ENCODE results near the gene ALAD.

ALAD gene

DNA sequence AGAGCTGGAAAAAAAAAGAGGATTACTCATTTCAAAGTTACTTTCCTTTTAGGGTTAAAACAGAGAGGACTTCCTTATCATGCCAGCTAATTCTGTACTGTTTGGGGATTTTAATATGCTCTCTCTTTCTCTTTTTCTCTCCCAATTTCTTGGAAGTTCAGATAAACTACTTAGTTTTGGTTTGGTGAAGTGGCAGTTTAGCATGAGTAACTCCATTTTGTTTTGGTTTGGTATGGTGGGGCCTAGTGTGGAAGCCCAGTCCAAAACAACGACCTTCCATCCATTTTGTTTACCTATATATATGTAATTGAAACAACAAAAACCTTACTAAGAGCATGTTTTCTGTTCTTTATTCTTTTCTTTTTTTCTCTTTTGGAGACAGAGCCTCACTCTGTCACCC, 55.4 kb downstream of the ALAD start:
- DNase-seq (ENCODE audit: low read depth) = no peak

DNA sequence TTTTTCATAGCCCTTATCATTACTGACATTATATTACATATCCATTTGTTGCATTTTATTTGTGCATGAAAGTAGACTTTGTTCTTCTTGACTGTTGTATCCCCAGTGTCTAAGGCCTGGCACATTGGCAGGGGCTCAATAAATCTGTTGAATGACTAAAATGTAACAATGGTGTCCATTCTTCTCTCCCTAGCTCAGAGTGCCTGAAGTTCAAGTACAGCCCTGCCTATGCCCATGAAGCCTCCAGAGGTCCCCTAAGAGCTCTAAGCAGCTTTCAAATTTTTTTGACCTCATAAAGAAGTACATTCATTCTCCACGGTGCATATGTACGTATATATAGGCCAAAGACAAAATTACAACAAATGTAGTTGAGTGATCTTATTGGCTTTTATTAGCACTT, 55.9 kb downstream of the ALAD start:
- no peak for DNase-seq (ENCODE audit: low read depth)

DNA sequence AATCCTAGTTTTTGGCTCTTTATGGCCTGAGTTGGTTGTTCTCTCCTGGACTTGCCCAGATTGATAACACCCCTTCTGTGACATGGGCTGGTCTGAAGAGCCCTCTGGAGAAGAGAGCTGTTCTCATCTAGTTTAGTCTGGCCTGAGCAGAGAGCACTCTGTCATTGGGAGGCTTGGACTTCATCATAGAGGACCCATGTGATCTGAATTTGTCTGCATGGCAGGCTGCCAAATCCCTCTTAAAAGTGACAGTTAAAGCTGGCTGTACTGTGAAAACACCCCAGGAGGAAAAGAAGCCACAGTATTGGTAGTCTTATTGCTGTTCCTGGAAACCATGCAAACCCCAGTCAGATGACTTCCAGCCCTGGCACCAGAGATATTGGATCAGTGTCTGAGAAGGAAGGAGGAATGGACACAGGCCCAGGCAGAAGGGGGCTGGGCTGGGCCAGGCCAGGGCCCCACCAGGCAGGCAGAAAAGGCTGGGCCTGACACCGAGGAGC, 57.3 kb downstream of the ALAD start:
- no peak for DNase-seq (ENCODE audit: low read depth)

GRCh38 chr9:113341712-113342410, 59.2 kb downstream of the ALAD start:
- no peak for DNase-seq (ENCODE audit: low read depth)

DNA sequence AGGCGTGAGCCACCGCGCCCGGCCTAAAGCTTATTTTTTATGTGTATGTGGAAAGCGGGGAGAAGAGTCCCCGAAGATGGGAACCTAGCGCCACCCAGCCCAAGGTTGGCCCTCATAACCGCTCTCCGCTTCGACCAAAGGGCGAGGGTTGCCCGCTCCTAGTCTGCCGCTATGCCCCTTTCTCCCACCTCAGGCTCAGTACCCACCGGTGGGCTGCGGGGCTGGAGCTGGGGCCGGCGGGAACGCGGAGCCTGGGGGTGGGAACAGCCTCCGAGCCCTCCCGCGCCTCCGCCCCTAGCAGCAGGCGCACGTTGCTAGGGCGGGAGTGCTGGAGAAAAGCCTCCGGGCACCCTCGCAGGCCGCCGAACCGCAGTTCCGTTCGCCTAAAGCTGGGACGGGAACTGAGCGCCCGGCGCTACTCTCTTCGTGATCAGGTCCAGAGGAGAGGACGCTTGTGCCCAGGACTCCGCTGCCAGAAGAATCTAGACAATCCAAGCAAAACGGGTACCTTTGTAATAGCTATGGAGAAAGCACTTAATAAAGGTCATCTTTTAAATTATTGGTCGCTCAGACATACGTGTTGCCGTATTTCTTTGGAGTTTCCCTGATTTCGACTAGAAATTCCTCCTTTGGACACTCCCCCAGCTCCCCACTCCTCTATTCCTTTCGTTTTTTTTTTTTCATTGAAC, 60.9 kb downstream of the ALAD start, which contains the start of gene WDR31:
Gene WDR31 (minus strand): TSS at position 265 of the 689 bp plus-strand sequence. CDS start 8,253 bp downstream, outside the sequence.
- peak; percentile 74 for DNase-seq (ENCODE audit: low read depth)

DNA sequence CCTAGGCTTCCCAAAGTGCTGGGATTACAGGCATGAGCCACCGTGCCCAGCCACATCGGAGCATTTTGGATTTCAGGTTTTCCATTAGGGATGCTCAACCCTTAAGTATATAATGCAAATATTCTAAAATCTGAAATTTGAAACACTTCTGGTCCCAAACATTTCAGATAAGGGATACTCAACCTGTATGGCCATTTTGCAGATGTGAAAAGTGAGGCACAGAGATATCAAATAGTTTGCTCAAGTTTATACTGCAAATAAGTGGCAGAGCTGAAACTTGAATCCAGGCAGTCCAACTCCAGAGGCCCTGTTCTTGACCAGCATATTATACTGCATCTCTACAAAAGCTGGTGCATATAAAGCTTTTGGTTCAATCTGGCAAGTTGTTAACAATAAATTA, 63.4 kb downstream of the ALAD start:
- DNase-seq (ENCODE audit: low read depth) = no peak
